IMR-90 (cell line): Measurements from ENCODE around the gene PCDHGC5. TPM values are rescaled to one million over a fixed set of nuclear protein-coding genes. Genes with fewer than 3 reads are reported as not detected.

Experiments used
- ATAC-seq: fragments of 200-7000 bp; cut with Tn5 transposase; 2 replicates; pipeline ENCODE4 v1.9.1; 2020; ENCODE audit warnings: low read depth, mild to moderate bottlenecking, moderate library complexity
- BruUV-seq: library from RNA; stranded (reverse); fragments of 400-500 nt; replicated peaks from 2 replicates; lab custom pipeline; 2021; lab: Mats Ljungman, UMichigan
- CTCF ChIA-PET: fragments of 300-600 bp; formaldehyde crosslinking; extraction: SDS; loops from one replicate; lab custom pipeline; 2021; ENCODE audit warnings: antibody characterized with exemption; lab: Yijun Ruan, JAX
- POLR2A ChIA-PET: fragments of 300-600 bp; sonication (Branson Sonifier 250); formaldehyde crosslinking; loops from one replicate; lab custom pipeline; 2022; ENCODE audit warnings: antibody characterized with exemption; ENCODE audit not compliant: unreplicated experiment; lab: Charles Lee
- DNase-seq: peaks from one replicate; pipeline ENCODE4 v3.0.0; 2013
- H2AFZ ChIP-seq: replicated peaks from 2 replicates; pipeline ENCODE3; 2013; ENCODE audit warnings: low read length, mild to moderate bottlenecking; ENCODE audit not compliant: poor library complexity
- H2AK5ac ChIP-seq: 2 replicates; pipeline ENCODE4 v1.6.1; 2013; ENCODE audit warnings: low read depth, low read length, inconsistent platforms
- H2AK9ac ChIP-seq: replicated peaks from 2 replicates; pipeline ENCODE3; 2013; ENCODE audit warnings: mild to moderate bottlenecking, low read depth, low read length, moderate library complexity; ENCODE audit not compliant: poor library complexity
- H2BK120ac ChIP-seq: 2 replicates; pipeline ENCODE4 v1.6.1; 2013; ENCODE audit warnings: low read depth, low read length, inconsistent platforms
- H2BK15ac ChIP-seq: 3 replicates; pipeline ENCODE4 v1.6.1; 2013; ENCODE audit warnings: low read depth, low read length, inconsistent platforms
- H2BK20ac ChIP-seq: 2 replicates; pipeline ENCODE4 v1.6.1; 2013; ENCODE audit warnings: low read depth, mild to moderate bottlenecking, inconsistent platforms, low read length, moderate library complexity
- H2BK5ac ChIP-seq: 2 replicates; pipeline ENCODE4 v1.6.1; 2013; ENCODE audit warnings: mild to moderate bottlenecking, low read depth, low read length, inconsistent platforms; ENCODE audit not compliant: poor library complexity, severe bottlenecking
- H3K14ac ChIP-seq: replicated peaks from 2 replicates; pipeline ENCODE4 v1.6.1; 2013; ENCODE audit warnings: low read depth, low read length, inconsistent platforms
- H3K18ac ChIP-seq: 2 replicates; pipeline ENCODE4 v1.6.1; 2013; ENCODE audit warnings: low read depth, low read length, control low read depth
- H3K23ac ChIP-seq: 2 replicates; pipeline ENCODE4 v1.6.1; 2013; ENCODE audit warnings: low read depth, low read length, inconsistent platforms
- H3K27ac ChIP-seq: 2 replicates; pipeline ENCODE4 v1.5.1; 2013; ENCODE audit warnings: mild to moderate bottlenecking, control low read depth, low read length; ENCODE audit not compliant: insufficient read depth
- H3K27me3 ChIP-seq: 2 replicates; pipeline ENCODE4 v1.6.1; 2013; ENCODE audit warnings: low read length; ENCODE audit not compliant: control insufficient read depth, insufficient read depth
- H3K36me3 ChIP-seq: 2 replicates; pipeline ENCODE4 v1.6.1; 2013; ENCODE audit warnings: low read length, mixed read lengths; ENCODE audit not compliant: control insufficient read depth, insufficient read depth
- H3K4ac ChIP-seq: 2 replicates; pipeline ENCODE4 v1.6.1; 2013; ENCODE audit warnings: low read depth, low read length, inconsistent platforms
- H3K4me1 ChIP-seq: 2 replicates; pipeline ENCODE4 v1.6.1; 2013; ENCODE audit warnings: low read length, mixed read lengths; ENCODE audit not compliant: control insufficient read depth, insufficient read depth
- H3K4me2 ChIP-seq: 2 replicates; pipeline ENCODE4 v1.6.1; 2013; ENCODE audit warnings: low read depth, mild to moderate bottlenecking, control low read depth, low read length, moderate library complexity
- H3K4me3 ChIP-seq: 2 replicates; pipeline ENCODE4 v1.5.1; 2013; ENCODE audit warnings: low read depth, mild to moderate bottlenecking, control low read depth, low read length, moderate library complexity; ENCODE audit not compliant: insufficient read depth
- H3K56ac ChIP-seq: 2 replicates; pipeline ENCODE4 v1.6.1; 2013; ENCODE audit warnings: low read length, inconsistent platforms; ENCODE audit not compliant: insufficient read depth; ENCODE audit errors: extremely low read depth
- H3K79me1 ChIP-seq, 2 experiments: 2 replicates each; pipeline ENCODE4 v1.6.1; 2013; ENCODE audit warnings: low read length in 2 of 2, inconsistent platforms in 1 of 2, low read depth in 1 of 2
- H3K9ac ChIP-seq: 2 replicates; pipeline ENCODE4 v1.6.1; 2013; ENCODE audit warnings: low read depth, low read length, control low read depth
- H3K9me1 ChIP-seq: 2 replicates; pipeline ENCODE4 v1.6.1; 2013; ENCODE audit warnings: low read length, inconsistent platforms; ENCODE audit not compliant: insufficient read depth
- H3K9me3 ChIP-seq: 2 replicates; pipeline ENCODE4 v1.6.1; 2013; ENCODE audit warnings: low read length; ENCODE audit not compliant: control insufficient read depth, insufficient read depth
- H4K20me1 ChIP-seq: 2 replicates; pipeline ENCODE4 v1.6.1; 2013; ENCODE audit warnings: low read length, inconsistent platforms; ENCODE audit not compliant: insufficient read depth
- H4K5ac ChIP-seq: 2 replicates; pipeline ENCODE4 v1.6.1; 2013; ENCODE audit warnings: mild to moderate bottlenecking, low read depth, low read length, control low read depth
- H4K8ac ChIP-seq, 2 experiments: 2 replicates each; pipeline ENCODE4 v1.6.1; 2013; ENCODE audit warnings: low read depth in 2 of 2, low read length in 2 of 2, control low read depth in 1 of 2, inconsistent platforms in 1 of 2
- H4K91ac ChIP-seq: 2 replicates; pipeline ENCODE4 v1.6.1; 2013; ENCODE audit warnings: low read depth, low read length, inconsistent platforms; ENCODE audit not compliant: insufficient read depth
- BHLHE40 ChIP-seq: fragments of 150-350 bp; IDR thresholded peaks from 2 replicates; pipeline ENCODE4 v1.6.1; 2016; ENCODE audit warnings: mild to moderate bottlenecking, low read depth, low read length
- CEBPB ChIP-seq: IDR thresholded peaks from 2 replicates; pipeline ENCODE4 v1.6.1; 2012; ENCODE audit warnings: low read depth, low read length, improper control_type of control experiment
- CHD1 ChIP-seq: IDR thresholded peaks from 2 replicates; pipeline ENCODE4 v1.6.1; 2012; ENCODE audit warnings: low read depth, low read length, improper control_type of control experiment
- ELK1 ChIP-seq: fragments of 150-350 bp; IDR thresholded peaks from 2 replicates; pipeline ENCODE4 v1.6.1; 2016; ENCODE audit warnings: low read depth, mild to moderate bottlenecking, low read length, moderate library complexity, borderline replicate concordance
- FOS ChIP-seq: fragments of 150-350 bp; IDR thresholded peaks from 2 replicates; pipeline ENCODE4 v1.6.1; 2016; ENCODE audit warnings: low read depth, low read length
- MAFK ChIP-seq: IDR thresholded peaks from 2 replicates; pipeline ENCODE4 v1.6.1; 2012; ENCODE audit warnings: low read depth, low read length, improper control_type of control experiment
- MAZ ChIP-seq: IDR thresholded peaks from 2 replicates; pipeline ENCODE4 v1.6.1; 2012; ENCODE audit warnings: low read depth, mild to moderate bottlenecking, low read length, improper control_type of control experiment, moderate library complexity, borderline replicate concordance
- MXI1 ChIP-seq: IDR thresholded peaks from 2 replicates; pipeline ENCODE4 v1.6.1; 2012; ENCODE audit warnings: low read depth, mild to moderate bottlenecking, low read length, moderate library complexity, borderline replicate concordance
- NFE2L2 ChIP-seq: fragments of 150-350 bp; IDR thresholded peaks from 2 replicates; pipeline ENCODE4 v1.6.1; 2016; ENCODE audit warnings: low read depth, mild to moderate bottlenecking, low read length
- POLR2A ChIP-seq: IDR thresholded peaks from 2 replicates; pipeline ENCODE4 v1.6.1; 2012; ENCODE audit warnings: mild to moderate bottlenecking, low read depth, low read length
- RAD21 ChIP-seq: IDR thresholded peaks from 2 replicates; pipeline ENCODE4 v1.6.1; 2012; ENCODE audit warnings: low read length, improper control_type of control experiment
- RCOR1 ChIP-seq: IDR thresholded peaks from 2 replicates; pipeline ENCODE4 v1.6.1; 2012; ENCODE audit warnings: mild to moderate bottlenecking, low read length, improper control_type of control experiment; ENCODE audit not compliant: insufficient replicate concordance
- RFX5 ChIP-seq: IDR thresholded peaks from 2 replicates; pipeline ENCODE4 v1.8.0; 2012; ENCODE audit warnings: low read depth, mild to moderate bottlenecking, low read length, moderate library complexity
- SMC3 ChIP-seq: fragments of 150-350 bp; IDR thresholded peaks from 2 replicates; pipeline ENCODE4 v1.6.1; 2016; ENCODE audit warnings: low read depth, mild to moderate bottlenecking, antibody characterized with exemption, low read length, moderate library complexity
- WGBS, 2 experiments: methylation state at CpG; one replicate each; pipeline versions ENCODE4 v1.1.5 to v1.1.7; 2013; ENCODE audit warnings: missing lambda C conversion rate in 2 of 2; ENCODE audit not compliant: insufficient read length in 1 of 2; ENCODE audit errors: extremely low coverage in 2 of 2; 5-methylcytosine and 5-hydroxymethylcytosine counted together
- dilution Hi-C: fragments of 300-500 bp; cut with HindIII; formaldehyde crosslinking; loops from one replicate; pipeline ENCODE4 v1.14.3; 2018; ENCODE audit warnings: low sequenced_read_pairs; ENCODE audit not compliant: unreplicated experiment
- in situ Hi-C: fragments of 300-500 bp; cut with MboI; formaldehyde crosslinking; loops from 3 replicates; pipeline ENCODE4 v1.14.3; 2019; ENCODE audit warnings: low sequenced_read_pairs, inconsistent platforms, mixed read lengths
- intact Hi-C: fragments of 100-400 bp; cut with micrococcal nuclease; formaldehyde crosslinking; loops from 2 replicates; pipeline ENCODE4 v1.10.0; 2022
- polyA plus RNA-seq, 3 experiments: library from polyadenylated mRNA; depleted of rRNA; stranded (reverse); fragments of >200 nt; gene quantifications; 2 replicates each; pipeline ENCODE4 v1.2.3, GENCODE V29; 2012; ENCODE audit warnings: low replicate concordance in 1 of 3
- total RNA-seq: library from RNA; depleted of rRNA; stranded (reverse); fragments of >200 nt; gene quantifications from 2 replicates; pipeline ENCODE4 v1.2.3, GENCODE V29; 2012
- TF ChIP-seq, protein P1 (sequence below): fragments of 150-350 bp; IDR thresholded peaks from 2 replicates; pipeline ENCODE4 v1.6.1; 2017; ENCODE audit warnings: mild to moderate bottlenecking, antibody characterized with exemption, low read length, low read depth
- TF ChIP-seq, protein P2 (sequence below): conservative IDR thresholded peaks from 2 replicates; pipeline ENCODE4 v1.5.1; 2012; ENCODE audit warnings: mild to moderate bottlenecking, low read depth, low read length, improper control_type of control experiment

The PCDHGC5 gene
- total and polyA plus RNA-seq, 2 of the 4 experiments (the other 2 are of a cell fraction): 2.9 to 3.8 TPM

GRCh38 chr5:141533897-141534296 is 45.0 kb downstream of the PCDHGC5 start:
- in situ Hi-C loops: no loop called here

More at GRCh38 chr5:141533897-141534296, 45.0 kb downstream of the PCDHGC5 start:
- no peak for TF ChIP-seq CHD1
- no peak for TF ChIP-seq RFX5
- no peak for TF ChIP-seq BHLHE40
- TF ChIP-seq RCOR1: no peak
- TF ChIP-seq FOS: no peak
- TF ChIP-seq CEBPB: no peak
- no peak for TF ChIP-seq ELK1
- no peak for TF ChIP-seq NFE2L2
- TF ChIP-seq MAZ: no peak
- no peak for TF ChIP-seq MAFK
- TF ChIP-seq, protein P1, sequence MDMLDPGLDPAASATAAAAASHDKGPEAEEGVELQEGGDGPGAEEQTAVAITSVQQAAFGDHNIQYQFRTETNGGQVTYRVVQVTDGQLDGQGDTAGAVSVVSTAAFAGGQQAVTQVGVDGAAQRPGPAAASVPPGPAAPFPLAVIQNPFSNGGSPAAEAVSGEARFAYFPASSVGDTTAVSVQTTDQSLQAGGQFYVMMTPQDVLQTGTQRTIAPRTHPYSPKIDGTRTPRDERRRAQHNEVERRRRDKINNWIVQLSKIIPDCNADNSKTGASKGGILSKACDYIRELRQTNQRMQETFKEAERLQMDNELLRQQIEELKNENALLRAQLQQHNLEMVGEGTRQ: no peak
- TF ChIP-seq MXI1: no peak
- TF ChIP-seq POLR2A: no peak
- no peak for TF ChIP-seq SMC3
- TF ChIP-seq, protein P2, sequence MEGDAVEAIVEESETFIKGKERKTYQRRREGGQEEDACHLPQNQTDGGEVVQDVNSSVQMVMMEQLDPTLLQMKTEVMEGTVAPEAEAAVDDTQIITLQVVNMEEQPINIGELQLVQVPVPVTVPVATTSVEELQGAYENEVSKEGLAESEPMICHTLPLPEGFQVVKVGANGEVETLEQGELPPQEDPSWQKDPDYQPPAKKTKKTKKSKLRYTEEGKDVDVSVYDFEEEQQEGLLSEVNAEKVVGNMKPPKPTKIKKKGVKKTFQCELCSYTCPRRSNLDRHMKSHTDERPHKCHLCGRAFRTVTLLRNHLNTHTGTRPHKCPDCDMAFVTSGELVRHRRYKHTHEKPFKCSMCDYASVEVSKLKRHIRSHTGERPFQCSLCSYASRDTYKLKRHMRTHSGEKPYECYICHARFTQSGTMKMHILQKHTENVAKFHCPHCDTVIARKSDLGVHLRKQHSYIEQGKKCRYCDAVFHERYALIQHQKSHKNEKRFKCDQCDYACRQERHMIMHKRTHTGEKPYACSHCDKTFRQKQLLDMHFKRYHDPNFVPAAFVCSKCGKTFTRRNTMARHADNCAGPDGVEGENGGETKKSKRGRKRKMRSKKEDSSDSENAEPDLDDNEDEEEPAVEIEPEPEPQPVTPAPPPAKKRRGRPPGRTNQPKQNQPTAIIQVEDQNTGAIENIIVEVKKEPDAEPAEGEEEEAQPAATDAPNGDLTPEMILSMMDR: no peak
- no peak for TF ChIP-seq RAD21
- H2AFZ ChIP-seq: no peak overlapping the region
- no peak overlapping the region for H2BK20ac ChIP-seq
- H3K9ac ChIP-seq: no peak overlapping the region
- H3K23ac ChIP-seq: no peak overlapping the region
- peaks cover 0 to 7% of the 10 kb centered on the region in 2 experiments; a peak in 2 of 4 replicates for H3K79me1 ChIP-seq
- DNase-seq (no peak), ATAC-seq (no peak)
- H4K91ac ChIP-seq: no peak overlapping the region
- H3K4ac ChIP-seq: no peak overlapping the region
- H2AK9ac ChIP-seq: no peak overlapping the region
- dilution Hi-C loops: no loop called here
- peaks cover 10% of the 10 kb centered on the region for H3K4me1 ChIP-seq
- no peak overlapping the region for H3K4me3 ChIP-seq
- BruUV-seq: no TSS peak
- intact Hi-C loops: no loop called here
- CTCF ChIA-PET: no interaction called here
- H3K27ac ChIP-seq: no peak overlapping the region
- H3K9me3 ChIP-seq: no peaks in the 10 kb centered on the region
- H3K36me3 ChIP-seq: no peaks in the 10 kb centered on the region; the same call in 1 of the 2 replicates
- no peak overlapping the region for H3K4me2 ChIP-seq
- no peak overlapping the region for H3K18ac ChIP-seq
- no peak overlapping the region for H4K8ac ChIP-seq
- H3K9me1 ChIP-seq: no peaks in the 10 kb centered on the region; the same call in 1 of the 2 replicates
- H4K5ac ChIP-seq: no peak overlapping the region
- no peak overlapping the region for H3K14ac ChIP-seq
- H2BK15ac ChIP-seq: no peak overlapping the region
- H2AK5ac ChIP-seq: no peak overlapping the region
- H2BK120ac ChIP-seq: no peak overlapping the region
- no peak overlapping the region for H3K56ac ChIP-seq
- no peaks in the 10 kb centered on the region for H3K27me3 ChIP-seq
- H2BK5ac ChIP-seq: no peak overlapping the region
- H4K20me1 ChIP-seq: no peaks in the 10 kb centered on the region
- WGBS, 2 experiments: no CpG with 5 or more reads among the region's 1 CpG
- POLR2A ChIA-PET: no interaction called here
